Hematopoietic multipotent progenitor cell treated with erythropoietin and hydrocortisone succinate and interleukin-3 and kit ligand, for 17 days (in vitro differentiated cells): ENCODE measurements around the gene CMIP.
"Not testable (repeated sequence)": the region's sequence is repeated elsewhere in the genome, so short reads cannot be mapped to it uniquely, and the experiment has no call there.

Source experiments
- DNase-seq: peaks from one replicate; pipeline ENCODE4 v3.0.0-alpha.2; 2015; ENCODE audit warnings: low spot score

CMIP gene

GRCh38 chr16:81517629-81518438 is 73.2 kb downstream of the CMIP start:
- no peak for DNase-seq

DNA sequence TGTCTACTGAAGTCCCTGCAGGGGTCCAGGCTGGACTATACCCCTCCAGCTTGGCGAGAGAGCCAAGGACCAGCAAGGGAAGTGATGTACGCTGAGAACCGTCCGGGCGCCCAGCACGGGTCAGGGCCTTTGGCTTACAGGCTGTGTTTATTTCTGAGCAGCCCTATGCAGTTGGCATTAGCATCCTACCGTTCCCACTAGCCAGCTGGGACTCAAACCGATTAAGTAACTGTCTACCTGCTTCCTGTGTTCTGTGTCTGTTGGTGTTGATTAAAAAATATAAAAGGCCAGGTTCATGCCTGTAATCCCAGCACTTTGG is 73.8 kb downstream of the CMIP start:
- no peak for DNase-seq

DNA sequence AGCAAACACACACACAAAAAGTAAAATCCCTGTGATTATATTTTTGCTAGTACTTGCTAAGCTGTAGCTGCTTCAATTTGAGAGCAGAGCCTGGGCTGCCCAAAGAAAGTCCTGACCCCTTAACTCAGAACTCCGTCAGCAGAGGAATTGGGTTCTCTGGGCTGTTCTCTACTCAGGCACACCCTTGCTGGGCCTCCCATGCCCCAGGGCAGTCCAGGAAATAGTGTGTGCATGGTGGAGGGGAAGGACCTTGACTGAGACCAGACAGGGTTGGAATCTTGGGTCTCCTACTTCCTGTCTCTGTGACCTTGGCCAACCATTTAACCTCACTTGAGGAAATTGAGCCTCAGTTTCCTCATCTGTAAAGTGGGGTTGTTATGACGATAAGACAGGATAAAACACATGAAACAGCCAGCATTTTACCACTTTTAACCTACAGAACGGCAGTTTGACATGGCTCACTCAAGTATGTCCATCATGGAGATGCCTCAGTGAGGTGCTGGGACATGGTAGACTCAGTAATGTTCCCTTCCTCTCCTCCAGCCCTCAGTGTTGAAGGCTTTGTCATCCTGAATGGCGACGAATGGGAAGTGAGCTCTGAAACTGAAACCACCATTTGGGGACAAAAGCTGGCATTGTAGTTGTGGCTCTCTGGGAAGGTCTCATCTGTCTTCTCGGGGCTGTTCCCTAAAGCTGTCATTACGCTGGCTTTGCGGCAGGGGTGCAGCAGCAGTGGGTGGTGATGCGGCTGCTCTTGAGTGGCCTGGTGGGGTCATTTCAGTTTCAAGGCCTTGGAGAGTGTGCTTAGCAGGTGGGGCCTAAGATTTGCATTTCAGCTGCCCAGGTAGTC is 74.9 kb downstream of the CMIP start:
- DNase-seq = no peak

- DNase-seq = no peak
Measured at GRCh38 chr16:81520151-81520470, 75.5 kb downstream of the CMIP start.

DNA sequence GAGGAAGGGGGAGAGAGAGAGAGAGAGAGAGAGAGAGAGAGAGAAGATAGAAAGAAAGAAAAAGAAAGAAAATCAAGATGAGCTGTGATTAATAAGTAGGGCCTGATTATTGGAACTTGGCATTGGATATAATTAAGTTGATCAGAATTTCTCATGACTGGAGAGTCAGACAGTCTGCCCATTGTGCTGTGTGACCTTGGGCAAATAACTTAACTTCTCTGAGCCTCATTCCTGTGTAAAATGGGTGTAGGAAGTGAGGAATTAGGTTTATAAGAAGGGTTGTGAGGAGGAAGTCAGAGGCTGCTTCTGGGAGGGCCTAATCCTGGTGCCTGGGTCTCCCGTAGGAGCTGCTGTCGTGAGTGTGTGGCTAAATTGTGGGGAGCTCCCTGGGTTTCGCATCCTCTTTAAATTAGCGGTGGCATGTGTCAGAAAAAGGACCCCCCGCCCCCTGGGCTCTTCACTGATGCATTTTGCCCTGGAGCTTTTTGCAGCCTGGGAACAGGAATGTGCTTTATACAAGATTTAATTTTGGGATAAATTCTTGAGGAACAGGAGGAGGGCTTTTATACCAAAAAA is 76.0 kb downstream of the CMIP start:
- DNase-seq = no peak

DNA sequence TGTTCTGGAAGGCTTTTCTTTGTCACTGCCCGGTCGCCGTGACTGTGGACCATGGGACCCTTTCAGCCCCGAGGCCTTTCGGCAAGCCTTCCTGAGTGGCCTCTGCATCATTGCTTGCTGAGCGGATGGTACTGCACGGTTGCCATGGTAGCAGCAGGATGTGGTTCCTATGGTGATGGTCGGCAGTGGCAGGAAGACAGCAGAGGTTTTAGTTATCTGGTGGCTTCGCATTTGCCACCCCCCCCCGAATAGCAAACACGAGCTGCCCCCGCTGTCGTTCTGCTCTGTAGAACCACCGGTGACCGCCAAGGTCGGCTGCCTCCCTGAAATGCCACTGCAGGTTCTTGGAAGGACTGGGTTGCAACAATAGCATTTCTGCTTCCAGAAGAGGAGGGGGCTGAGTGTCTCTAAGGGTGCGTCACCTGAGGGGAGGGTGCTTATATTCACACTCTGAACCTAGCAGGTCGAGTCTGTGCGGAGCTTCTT is 76.6 kb downstream of the CMIP start:
- DNase-seq = no peak

- no peak for DNase-seq
Measured at GRCh38 chr16:81522108-81522701, 77.6 kb downstream of the CMIP start.

GRCh38 chr16:81522851-81523250 is 78.2 kb downstream of the CMIP start:
- DNase-seq = not testable (repeated sequence)

- DNase-seq = no peak
Measured at GRCh38 chr16:81523387-81524115, 78.9 kb downstream of the CMIP start.

DNA sequence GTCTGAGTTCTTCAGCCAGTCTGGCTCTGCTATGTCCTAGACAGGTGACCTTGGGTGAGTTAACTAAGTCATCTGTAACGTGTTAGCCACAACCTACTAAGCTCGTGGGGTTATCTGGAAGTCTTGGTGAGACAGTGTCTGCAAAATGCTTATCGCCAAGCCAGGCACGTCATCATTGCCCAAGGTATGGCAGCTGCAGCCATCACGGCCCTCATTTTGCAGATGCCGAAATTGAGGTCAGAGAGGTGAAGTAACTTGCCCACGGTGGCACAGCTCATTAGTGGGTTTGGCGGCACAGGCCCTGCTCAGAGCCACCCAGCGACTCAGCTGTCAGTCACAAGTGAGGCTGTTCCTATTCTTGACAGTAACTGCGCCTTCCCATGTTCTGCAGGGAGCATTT is 79.8 kb downstream of the CMIP start:
- no peak for DNase-seq

GRCh38 chr16:81524885-81525284 is 80.3 kb downstream of the CMIP start:
- not testable (repeated sequence) for DNase-seq

DNA sequence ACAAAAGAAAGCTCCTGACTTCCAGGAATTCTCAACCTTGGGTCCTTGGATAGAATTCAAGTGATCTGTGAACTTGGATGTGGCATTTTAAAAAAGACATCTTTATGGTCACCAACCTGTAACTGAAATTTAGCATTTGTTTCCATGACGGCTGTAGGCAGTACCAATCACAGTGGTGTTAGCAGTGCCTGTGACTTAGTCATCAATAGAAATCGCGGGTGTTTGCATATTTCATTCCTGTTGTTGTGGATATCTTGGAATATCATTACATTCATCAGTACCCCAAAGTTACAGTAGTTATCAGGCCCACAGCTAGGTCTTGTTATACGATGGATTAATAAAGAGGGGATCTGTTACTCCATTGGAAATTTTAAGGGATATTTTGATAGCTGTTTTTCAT is 81.6 kb downstream of the CMIP start:
- DNase-seq = no peak

DNA sequence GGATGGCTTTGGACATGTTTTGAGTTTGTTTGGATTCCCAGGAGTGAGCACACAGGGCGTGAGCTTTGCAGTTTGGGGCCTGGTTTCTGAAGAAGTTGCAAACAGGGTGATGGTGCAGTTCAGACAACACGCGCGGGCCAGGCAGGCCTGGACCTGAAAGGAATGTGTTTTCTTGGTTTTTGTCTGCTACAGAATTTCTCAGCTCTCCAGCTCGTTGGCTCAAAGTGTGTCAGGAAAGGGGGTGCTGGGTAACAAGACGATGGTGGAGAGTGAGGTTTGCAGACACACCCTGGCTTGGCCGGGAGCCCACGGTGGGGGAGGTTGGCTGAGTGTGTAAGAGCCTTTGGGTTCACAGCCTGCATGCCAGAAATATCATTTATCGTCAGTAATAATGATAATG is 82.3 kb downstream of the CMIP start:
- DNase-seq = peak; percentile 25

- no peak for DNase-seq
Measured at GRCh38 chr16:81527477-81528178, 83.0 kb downstream of the CMIP start.

- no peak for DNase-seq
Measured at GRCh38 chr16:81528256-81528655, 83.6 kb downstream of the CMIP start.

DNA sequence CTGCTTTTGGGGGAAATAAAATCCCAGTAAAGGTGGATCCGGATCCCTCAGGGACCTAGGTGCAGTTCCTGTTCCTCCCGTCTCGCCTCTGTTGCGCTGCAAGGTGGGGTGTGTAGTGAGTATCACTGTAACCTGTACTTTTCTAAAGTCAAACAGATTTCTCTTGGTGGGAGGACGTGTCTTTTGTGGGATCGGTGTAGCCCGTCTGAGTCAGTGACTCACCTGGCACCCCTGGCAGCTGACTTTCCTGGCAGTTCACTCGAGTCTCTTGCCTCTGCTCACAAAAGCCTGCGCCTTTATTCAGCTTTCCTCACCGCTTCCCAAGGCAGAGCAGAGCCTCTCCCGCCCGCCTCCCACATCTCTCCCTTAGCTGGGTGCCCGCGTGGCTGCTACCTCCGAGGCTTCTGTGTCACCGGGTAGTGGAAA is 85.7 kb downstream of the CMIP start:
- no peak for DNase-seq

GRCh38 chr16:81530814-81531213 is 86.2 kb downstream of the CMIP start:
- no peak for DNase-seq

DNA sequence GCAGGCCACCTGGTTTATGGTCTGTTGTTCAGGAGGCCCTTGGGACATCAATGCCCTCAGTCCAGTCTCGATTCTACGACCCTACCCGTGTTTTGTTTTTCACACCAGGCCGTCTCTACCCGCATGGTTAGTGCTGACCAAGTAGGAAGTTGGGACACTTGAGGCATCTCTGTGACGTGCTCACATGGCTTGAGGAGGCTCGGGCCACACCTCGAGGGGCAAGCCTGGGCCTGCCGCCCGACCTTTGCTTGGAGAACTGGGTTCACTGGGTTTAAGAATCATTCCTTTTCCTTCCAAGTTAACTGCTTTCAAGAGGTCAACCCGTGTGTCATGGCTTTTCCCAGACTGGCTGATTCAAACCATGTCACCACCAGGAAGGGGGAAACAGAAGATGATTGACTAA is 86.8 kb downstream of the CMIP start:
- DNase-seq = no peak

- no peak for DNase-seq
Measured at GRCh38 chr16:81532491-81533174, 88.0 kb downstream of the CMIP start.

- DNase-seq = no peak
Measured at GRCh38 chr16:81533175-81533507, 88.5 kb downstream of the CMIP start.
